Fibroblast of skin of abdomen (primary cell): ENCODE results near the gene PPP1R26. TPM values are rescaled to one million over a fixed set of nuclear protein-coding genes. Genes with fewer than 3 reads are reported as not detected.
"Not testable (repeated sequence)": the region's sequence is repeated elsewhere in the genome, so short reads cannot be mapped to it uniquely, and the experiment has no call there.

ENCODE experiments used
- DNase-seq: peaks from one replicate; pipeline ENCODE4 v3.0.0-alpha.2; 2013
- polyA plus RNA-seq, 2 experiments: library from polyadenylated mRNA; unstranded; fragments of 120-200 nt; gene quantifications; one replicate each; pipeline ENCODE4 v1.2.1, GENCODE V29; 2013; ENCODE audit not compliant: insufficient read length in 2 of 2

PPP1R26 gene, protein sequence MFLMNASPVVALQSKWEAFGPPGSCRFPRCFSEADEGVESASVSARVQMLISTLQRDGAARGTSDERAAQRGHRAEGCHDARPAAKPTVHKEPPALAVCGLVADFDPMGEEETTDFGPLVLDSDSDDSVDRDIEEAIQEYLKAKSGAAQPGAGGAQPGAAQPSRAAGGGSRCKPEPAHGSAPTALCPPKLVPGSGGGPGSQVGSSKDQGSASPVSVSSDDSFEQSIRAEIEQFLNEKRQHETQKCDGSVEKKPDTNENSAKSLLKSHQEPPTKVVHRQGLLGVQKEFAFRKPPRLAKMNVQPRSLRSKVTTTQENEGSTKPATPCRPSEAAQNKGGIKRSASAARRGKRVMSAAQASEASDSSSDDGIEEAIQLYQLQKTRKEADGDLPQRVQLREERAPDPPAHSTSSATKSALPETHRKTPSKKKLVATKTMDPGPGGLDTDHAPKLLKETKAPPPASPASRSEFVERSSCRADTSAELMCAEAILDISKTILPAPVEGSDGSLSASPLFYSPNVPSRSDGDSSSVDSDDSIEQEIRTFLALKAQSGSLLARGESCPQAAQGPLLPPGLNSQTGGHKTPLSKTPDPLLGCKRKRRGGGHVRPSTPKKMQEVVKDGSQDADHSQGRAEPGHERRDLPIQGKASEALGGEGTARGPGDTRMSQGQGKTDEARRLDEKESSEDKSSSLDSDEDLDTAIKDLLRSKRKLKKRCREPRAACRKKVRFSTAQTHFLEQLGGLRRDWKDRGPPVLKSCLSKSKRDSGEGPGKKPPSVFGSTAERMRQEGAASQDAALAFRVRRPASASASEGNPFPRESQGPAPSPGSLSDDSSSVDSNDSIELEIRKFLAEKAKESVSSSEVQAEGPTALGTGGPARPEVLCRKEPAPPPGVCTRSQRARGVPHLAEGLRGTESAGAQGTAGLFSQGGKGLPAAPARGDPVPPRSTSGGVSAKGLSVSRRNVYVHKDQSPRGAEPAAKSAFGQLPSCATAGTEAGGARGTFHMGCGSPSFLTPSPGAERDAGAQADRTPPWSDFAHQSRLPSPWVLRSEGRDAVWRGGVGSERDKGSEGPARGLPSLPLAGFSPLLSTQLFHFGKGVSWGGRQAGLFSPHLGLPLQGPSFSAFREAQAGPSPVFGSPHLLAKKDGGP (N-terminal part only)
- 10.1 TPM for polyA plus RNA-seq (2013, experiment 1 of 2; ENCODE audit: insufficient read length)
- polyA plus RNA-seq (2013, experiment 2 of 2; ENCODE audit: insufficient read length) = 12.6 TPM

DNA sequence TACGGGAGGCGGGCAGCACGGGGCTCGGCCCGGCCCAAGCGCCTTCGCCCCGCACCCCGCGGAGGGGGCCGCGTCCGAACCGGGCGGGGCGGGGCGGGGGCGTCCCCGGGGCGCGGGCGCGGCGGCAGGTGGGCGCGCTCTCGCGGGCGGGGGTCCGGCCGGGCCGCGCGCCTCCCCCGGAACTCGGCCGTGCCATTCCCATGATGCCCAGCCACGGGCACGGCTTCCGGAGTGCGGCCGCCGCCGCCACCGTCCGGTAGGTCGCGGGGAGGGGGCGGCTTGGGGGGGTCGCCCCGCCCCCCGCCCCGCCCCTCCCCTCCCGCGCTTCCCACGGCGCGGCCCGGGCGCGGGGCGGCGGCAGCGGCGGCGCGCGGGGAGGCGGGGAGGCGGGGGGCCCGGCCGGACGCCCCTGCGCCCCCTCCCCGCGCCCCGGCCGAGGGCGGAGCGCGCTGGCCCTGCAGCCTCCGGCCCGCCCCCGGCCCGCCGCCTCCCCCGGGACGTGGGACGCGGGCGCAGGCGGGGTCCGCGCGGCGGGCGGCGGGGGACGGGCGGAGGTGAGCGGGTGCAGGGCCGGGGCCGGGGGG is at the start of gene PPP1R26:
Gene PPP1R26, plus strand, starts transcription at position 314 of the 584 bp plus-strand sequence. CDS start 4,729 bp downstream, outside the sequence.
- no peak for DNase-seq

DNA sequence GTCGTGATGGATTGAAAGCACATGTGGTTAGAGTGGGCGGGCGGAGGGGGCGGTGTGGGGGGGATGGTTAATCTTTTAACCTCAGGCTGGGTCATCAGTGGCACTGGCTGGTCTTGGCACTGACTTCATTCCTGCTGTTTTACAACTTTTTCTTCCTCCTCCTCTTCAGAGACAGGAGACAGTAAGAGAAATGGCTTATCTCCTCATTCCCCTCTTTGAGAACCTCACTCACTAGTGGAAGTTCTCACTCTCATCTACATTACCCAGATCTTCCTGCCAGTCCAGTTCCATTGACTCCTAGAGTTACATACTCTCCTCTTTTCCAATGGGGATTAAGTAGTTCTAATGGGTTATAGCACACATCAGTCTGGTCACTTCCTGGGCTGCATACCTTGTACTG is 42.3 kb upstream of the PPP1R26 start:
- no peak for DNase-seq

- DNase-seq = not testable (repeated sequence)
Observed at GRCh38 chr9:135437696-135438095, 41.9 kb upstream of the PPP1R26 start.

DNA sequence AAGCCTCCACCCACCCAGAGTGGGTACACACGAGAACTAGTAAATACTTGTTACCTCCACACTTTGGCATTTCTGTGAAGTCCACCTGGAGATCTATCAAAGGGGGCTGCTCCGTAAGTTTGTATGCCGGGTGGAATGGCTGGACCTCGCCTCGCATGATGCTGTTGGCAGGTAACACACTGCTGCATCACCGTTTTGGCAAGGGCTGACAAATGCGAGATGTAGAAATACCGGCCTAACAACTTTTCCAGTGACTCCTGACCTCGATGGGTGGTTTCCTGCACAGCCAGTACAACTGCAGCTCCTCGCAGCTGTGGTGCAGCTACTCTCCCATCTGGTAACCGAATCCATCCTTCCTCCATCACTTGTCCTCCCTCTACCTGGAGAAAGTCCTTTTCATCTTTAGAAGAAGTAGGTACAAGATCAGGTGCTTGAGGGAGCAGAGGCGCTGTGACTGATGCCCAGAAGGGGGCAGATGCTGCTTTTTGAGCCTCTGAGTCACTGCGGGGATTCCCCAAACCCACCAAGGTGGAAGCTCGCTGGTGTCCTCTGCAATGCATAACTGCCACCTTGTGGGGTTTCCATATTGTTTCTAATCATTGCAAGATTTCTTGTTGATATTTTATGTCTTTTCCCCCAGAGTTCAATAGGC is 40.9 kb upstream of the PPP1R26 start:
- DNase-seq = not testable (repeated sequence)

DNA sequence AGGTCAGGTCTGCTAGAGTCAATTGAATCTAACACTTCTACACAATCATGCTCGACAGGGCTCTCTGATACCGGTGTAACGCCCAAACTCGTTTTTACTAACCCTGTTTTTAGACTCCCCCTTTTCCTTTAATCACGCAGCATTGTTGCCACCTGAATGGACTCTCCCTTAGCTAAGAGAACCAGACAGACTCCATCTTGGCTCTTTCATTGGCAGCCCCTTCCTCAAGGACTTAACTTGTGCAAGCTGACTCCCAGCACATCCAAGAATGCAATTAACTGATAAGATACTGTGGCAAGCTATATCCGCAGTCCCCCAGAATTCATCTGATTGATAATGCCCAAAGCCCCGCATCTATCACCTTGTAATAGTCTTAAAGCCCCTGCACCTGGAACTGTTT is 40.1 kb upstream of the PPP1R26 start:
- DNase-seq = not testable (repeated sequence)

DNA sequence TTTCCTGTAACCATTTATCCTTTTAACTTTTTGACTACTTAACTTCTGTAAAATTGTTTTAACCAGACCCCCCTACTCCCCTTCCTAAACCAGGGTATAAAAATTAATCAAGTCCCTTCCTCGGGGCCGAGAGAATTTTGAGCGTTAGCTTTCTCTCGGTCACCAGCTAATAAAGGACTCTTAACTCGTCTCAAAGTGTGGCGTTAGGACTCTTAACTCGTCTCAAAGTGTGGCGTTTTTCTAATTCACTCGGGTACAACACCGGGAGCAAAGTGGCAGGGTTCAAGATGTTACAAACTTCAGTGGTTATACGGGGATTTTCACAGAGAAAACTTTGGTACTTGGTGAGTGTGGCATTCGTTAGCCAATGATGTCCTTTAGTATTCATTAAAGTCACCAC is 39.7 kb upstream of the PPP1R26 start:
- no peak for DNase-seq

DNA sequence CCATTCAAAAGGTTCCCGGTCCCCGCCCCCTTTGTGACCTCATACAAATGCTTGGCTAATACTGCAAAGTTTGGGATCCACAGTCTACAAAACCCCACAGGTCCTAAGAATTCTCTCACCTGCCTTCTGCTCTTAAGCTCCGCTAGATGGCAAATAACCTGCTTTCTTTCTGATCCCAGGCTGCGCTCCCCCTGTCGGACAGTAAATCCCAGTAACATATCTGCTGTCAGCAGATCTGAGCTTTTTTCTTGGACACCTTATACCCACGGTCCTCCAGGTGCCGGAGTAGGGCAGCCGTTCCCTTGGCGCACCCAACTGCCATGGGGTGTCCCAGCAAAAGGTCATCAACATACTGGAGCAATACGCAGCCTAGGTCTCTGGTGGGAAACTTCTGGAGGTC is 39.0 kb upstream of the PPP1R26 start:
- DNase-seq = no peak

DNA sequence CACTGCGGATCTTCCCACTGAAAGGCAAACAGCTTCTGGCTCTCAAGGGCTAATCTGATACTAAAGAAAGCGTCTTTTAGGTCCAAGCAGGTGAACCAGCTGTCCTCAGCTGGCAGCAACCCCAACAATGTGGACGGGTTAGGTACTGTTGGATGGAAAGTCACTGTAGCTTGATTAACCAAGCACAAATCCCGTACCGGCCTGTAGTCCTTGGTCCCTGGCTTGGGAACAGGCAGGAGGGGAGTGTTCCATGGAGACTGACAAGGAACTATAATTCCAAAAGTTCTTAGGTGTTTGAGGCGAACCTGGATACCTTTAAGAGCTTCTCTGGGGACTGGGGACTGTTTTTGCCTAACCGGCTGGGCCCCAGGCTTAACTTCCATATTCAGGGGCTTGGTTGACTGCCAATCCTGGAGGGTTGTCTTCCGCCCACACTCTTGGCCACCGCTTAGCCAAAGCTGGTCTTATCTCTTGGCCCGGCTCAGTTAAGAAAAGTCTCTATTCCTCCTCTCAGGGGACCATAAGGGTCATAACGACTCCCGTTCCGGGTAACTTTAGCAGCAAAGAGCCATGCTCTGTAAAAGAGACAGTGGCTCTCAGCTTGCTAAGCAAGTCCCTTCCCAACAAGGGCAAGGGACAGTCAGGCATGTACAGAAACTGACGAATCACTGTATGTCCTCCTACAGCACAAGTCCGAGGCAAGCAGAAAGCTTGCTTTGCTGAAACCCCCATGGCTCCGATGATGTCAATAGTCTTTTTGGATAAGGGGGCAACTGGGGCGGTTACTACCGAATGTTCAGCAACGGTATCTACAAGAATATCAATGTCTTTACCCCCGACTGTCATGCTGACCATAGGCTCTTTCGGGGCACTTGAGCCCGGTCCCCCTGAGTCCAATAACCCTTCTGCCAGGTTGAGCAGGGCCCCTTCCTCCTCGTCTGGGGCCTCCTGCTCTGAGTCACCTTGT is 38.2 kb upstream of the PPP1R26 start:
- DNase-seq = not testable (repeated sequence)

DNA sequence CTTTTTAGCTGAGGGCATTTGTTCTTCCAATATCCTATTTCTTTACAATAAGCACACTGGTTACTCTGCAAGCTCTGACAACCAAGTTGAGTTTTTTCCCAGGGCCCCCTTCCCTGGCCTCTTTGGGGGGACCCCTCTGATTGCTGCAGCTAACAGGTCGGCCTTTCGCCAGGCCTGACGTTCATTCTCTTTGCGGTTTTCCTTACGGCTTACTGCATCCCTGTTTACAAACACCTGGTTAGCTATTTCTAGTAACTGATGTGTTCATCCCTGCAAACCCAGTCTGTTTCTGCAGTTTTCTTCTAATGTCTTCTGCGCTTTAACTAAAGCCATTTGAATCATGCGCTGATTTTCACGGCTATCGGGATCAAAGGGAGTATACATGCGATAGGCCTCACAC is 37.5 kb upstream of the PPP1R26 start:
- DNase-seq = no peak

DNA sequence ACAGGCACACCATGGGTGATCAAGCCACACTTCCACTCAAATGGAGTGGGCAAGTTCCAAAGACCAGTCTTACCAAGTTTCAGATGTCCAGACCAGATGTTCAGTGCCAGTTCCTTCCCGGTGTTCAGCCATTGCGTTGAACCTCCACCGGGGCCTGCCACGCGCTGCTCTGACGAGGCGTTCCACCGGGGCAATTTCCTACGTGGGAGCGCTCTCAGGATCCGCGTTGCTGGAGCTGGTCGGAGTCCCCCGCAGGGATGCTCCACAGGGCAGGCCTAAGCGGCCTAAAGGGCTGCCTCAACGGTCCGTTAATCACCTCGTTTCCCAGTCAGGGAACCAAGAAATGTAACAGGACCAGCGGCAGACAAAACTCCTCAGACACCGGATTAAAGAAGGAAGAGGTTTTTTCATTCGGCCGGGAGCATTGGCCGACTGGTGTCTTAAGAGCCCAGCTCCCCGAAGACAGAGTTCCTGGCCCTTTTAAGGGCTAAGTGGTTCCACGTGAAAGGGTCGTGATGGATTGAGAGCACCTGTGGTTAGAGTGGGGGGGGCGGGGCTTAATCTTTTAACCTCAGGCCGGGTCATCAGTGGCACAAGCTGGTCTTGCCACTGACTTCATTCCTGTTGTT is 35.7 kb upstream of the PPP1R26 start:
- DNase-seq = no peak

DNA sequence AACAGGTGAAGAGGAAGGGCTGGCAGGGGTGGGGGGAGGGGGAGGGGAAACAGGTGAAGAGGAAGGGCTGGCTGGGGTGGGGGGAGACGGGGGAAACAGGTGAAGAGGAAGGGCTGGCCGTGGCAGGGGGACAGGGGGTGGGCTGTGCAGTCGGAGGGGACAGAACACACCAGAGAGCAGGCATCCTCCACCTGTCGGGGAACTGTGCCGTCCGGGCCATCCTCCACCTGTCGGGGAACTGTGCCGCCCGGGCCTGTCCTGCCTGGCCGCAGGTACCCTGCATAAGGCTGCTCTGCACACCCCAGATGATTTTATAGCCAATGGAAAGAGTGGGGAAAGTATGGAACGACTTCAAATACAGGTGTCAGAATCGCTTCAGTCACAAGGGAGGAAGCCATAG is 32.5 kb upstream of the PPP1R26 start:
- DNase-seq = no peak

- no peak for DNase-seq
Observed at GRCh38 chr9:135448663-135449100, 30.9 kb upstream of the PPP1R26 start.

GRCh38 chr9:135449532-135449931 is 30.1 kb upstream of the PPP1R26 start:
- not testable (repeated sequence) for DNase-seq

- DNase-seq = no peak
Observed at GRCh38 chr9:135450956-135451355, 28.6 kb upstream of the PPP1R26 start.

DNA sequence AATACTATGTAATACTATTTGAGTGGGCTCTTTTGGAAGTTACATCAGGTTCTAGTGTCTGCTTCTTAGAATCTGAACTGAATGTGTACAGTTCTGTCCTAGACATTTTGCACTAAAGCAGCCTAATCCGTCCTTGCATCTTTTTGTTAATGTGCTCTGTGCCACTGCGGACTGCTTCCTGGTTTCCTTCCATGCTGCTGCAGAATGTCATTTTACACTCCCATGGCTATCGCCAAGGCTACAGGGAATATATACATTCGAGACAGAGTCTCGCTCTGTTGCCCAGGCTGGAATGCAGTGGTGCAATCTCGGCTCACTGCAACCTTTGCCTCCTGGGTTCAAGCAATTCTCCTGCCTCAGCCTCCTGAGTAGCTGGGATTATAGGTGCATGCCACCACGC is 27.7 kb upstream of the PPP1R26 start:
- DNase-seq = not testable (repeated sequence)

GRCh38 chr9:135454737-135455136 is 24.8 kb upstream of the PPP1R26 start:
- no peak for DNase-seq

- no peak for DNase-seq
Observed at GRCh38 chr9:135455401-135456030, 24.1 kb upstream of the PPP1R26 start.

- no peak for DNase-seq
Observed at GRCh38 chr9:135456436-135457104, 23.0 kb upstream of the PPP1R26 start.

DNA sequence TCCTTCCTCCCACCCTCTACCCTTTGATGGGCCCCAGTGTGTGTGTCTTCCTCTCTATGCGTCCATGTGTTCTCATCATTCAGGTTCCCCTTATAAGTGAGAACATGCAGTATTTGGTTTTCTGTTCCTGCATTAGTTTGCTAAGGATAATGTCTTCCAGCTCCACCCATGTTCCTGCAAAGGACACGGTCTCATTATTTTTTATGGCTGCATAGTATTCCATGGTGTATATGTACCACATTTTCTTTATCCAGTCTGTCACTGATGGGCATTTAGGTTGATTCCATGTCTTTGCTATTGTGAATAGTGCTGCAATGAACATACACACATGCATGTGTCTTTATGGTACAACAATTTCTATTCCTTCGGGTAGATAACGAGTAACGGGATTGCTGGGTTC is 21.1 kb upstream of the PPP1R26 start:
- DNase-seq = not testable (repeated sequence)
